GM18867 (cell line): Measurements from ENCODE around the gene MACO1.
"Not testable (repeated sequence)": the region's sequence is repeated elsewhere in the genome, so short reads cannot be mapped to it uniquely, and the experiment has no call there.

ENCODE experiments used
- ATAC-seq: cut with Tn5 transposase; IDR thresholded peaks from one replicate; pipeline ENCODE4 v1.9.1; 2021; ENCODE audit warnings: mild to moderate bottlenecking, moderate library complexity; ENCODE audit not compliant: unreplicated experiment

MACO1 gene

GRCh38 chr1:25420715-25421114 lies 10.0 kb upstream of the MACO1 start, which contains the start of gene RHCE:
Gene RHCE, minus strand, starts transcription at chr1:25420825. Its CDS starts 39 bp downstream, at chr1:25420786.
- ATAC-seq: not testable (repeated sequence)

GRCh38 chr1:25423206-25423605 lies 7.5 kb upstream of the MACO1 start:
- ATAC-seq: not testable (repeated sequence)

DNA sequence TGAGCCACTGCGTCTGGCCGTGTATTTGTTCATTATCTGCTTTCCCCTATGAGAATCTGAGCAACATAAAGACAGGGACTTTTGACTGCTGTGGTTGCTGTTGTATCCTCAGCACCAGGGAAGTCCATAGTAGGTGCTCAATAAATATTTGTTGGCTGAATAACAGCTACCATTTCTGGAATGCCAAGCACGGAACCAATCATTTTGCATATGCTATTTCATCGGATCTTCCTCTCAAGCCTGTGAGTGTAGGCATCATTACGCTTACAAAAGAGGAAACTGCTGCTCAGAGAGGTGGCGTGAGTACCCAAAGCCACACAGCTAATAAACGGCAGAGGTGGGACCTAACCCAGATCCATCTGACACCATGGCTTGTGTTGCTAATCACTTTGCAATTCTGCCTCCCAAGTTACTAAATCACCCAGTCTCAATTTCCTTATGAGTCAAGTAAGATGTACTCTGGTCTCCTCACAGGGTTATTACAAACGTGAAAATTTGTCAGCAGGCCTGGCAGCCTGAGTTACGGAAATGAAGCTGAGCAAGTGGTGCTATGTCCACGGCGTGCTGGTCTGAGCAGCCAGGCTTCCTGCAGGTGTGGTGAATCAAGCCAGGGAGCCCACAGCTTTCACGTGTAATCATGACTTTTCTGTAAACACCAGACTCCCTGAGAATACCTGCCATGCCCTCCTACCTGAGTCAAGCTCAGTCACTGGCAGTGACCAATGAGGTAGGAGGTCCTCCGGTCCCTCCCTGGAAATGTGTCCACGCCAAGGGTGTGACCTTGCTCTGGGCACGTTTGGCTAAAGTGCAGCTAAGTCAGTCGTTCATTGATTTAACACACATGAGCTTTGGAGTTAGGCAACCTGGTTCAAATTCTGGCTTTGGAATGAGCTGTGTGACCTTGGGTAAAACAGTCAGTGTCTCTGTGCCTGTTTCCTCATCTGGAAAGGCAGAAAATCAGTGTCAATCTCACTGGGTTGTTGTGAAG lies 5.3 kb upstream of the MACO1 start:
- ATAC-seq: no peak

DNA sequence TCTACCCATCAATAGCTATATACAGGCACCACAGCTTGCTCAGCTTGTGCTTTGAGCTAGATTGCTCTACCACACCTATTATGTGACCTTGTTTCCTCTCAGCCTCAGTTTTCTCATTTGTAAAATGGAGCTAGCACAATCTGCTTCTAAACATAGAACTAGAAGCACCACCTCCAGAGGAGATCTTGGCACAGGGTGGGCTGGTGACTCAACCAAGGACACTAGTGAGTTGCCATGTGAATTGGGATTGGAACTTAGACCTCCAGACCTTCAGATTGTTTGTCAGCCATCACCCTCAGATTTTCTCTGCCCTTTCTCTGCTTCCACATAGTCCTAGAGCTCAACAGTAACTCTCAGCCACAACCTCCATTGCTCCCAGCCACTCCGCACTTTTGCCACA lies 3.0 kb upstream of the MACO1 start:
- ATAC-seq: no peak

GRCh38 chr1:25428475-25429166 lies 2.1 kb upstream of the MACO1 start:
- no peak for ATAC-seq

GRCh38 chr1:25430967-25431881 lies 527 bp downstream of the MACO1 start:
- ATAC-seq: peak; percentile 28

GRCh38 chr1:25431955-25432719 lies 1.4 kb downstream of the MACO1 start:
- no peak for ATAC-seq

DNA sequence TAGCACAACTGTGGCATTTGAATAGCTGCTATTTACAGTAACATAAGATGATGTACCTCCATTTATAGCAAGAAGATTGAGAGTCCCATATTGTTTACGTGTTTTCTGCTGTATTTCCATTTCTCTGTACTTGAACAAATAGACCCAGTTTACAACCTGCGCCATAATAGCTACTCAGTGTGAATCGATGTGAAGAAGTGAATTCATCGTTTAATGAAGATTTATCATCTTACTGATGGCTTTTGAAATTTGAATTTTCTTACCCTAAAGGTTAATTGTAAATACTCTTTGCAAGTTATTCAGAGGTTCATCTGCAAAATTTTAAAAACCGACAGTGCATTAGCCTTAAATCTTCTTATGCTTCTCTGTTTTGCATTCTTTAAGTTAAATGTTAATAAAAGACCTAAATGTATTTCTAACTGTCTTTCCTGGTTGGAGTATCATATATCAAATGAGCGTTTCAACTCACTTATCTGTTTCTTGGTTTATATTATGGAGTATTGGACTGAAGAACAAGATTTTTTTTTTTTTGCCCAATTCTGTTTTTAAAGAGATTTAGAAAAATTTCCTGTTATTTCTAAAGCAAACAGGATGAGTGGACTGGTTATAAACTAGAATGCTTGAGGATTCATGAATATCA lies 2.2 kb downstream of the MACO1 start:
- no peak for ATAC-seq

GRCh38 chr1:25433389-25434186 lies 2.9 kb downstream of the MACO1 start:
- no peak for ATAC-seq

DNA sequence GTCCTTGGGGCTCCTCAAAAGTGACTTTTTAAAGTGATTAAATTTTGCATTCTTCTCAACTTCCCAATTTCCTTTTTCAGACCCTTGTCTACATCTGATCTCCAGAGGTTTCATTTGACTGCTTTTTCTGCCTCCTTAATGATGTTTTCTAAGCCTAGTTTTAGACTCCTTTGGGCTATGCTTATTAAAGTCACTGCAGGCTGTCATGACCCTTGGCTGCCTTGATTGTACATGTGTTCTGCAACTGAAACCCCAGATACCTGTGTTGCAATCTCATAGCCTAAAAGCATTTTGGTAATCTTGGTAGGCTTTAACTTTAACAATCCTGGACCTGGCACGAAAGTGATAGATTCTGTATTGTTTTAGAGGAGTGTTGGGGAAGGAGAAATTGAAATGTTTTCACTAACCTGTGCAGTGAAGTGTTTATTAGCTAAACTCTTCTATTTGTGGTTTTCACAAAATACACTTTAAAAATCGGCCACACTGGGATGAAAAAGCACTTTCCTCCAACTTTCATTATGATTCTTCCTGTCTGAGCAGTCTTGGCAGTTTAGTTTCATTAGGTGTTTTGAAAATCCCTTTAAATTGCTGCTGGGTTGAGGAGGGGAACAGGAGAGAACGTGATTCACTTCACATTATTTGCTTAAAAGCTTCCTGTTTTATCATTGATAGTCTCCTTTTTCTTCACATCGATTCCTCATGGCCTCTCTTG lies 4.9 kb downstream of the MACO1 start:
- no peak for ATAC-seq

- ATAC-seq: no peak
Observed at GRCh38 chr1:25437672-25438071, 7.0 kb downstream of the MACO1 start.

- no peak for ATAC-seq
Observed at GRCh38 chr1:25439287-25439686, 8.6 kb downstream of the MACO1 start.

DNA sequence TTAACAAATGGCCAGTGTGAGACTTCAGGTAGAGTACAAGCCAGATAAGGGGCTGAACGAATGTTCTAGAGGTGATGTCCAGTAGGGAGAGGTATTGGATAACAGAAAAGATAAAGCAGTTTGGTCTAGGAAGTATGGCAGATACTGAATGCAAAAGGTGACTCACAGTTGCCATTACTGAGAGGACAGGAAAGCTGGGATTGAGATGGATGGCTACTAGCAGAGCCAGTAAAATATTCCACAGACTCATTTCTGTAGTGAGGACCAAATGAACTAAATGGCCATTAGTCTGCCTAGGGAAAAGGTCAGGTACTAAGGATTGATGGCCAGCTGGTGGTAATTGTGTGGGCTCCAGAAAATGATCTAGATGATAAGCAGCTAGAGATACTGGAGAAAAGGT lies 11.5 kb downstream of the MACO1 start:
- no peak for ATAC-seq

- ATAC-seq: no peak
Observed at GRCh38 chr1:25443030-25443699, 12.5 kb downstream of the MACO1 start.

DNA sequence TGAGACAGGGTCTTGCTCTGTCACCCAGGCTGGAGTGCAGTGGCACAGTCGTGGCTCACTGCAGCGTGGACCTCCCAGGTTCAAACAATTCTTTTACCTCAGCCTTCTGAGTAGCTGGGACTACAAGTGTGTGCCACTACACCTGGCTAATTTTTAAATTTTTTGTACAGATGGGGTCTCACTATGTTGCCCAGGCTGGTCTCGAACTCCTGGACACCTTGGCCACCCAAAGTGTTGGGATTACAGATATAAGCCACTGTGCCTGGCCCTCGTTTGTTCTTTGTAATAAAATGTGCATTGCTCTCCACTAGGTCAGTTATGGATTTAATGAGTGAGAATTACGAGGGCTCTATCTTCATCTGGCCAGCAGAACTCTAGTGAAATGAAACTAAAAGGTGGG lies 13.9 kb downstream of the MACO1 start:
- ATAC-seq: not testable (repeated sequence)

DNA sequence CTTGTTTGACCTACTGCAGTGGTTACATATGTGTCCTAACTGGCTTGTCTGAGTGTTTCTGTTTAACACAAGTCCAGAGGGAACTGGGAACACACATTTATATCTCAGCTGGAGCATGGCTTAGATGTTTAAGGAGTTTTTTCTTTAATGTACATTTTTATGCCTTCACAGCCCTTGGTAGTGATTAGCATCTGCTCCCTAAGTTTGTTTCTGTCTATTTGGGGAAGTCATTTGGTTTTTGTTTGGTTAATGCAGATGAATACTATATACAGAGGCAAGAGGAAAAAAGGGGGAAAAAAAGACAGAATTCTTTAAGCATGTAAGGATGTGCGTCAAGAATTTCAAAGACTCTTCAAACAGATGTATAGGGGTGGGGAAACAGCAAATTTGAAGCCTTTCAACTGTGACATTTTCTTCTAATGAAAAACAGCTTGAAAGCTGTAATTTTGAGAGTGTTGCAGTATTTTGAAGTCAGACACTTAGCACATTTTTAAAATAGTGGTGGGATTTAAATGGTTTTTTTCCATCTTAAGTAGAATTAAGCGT lies 15.4 kb downstream of the MACO1 start:
- no peak for ATAC-seq

DNA sequence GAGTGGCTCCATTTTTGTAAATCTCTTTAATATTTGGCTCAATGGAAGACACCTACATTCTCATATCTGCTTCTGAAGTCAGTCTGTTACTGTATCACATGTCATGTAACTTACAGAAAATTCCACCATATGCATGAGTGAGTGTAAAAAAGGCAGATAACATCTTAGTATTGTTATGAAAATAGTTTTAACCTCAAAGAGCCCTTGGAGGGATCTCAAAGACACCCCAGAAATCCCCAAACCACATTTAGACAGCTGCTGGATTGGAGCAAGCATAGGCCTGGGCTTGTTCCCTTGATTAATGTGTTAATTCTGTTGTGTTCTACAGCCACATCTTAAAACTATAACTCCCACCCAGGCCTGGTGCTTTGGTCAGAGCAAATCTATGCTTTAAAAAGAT lies 16.9 kb downstream of the MACO1 start:
- ATAC-seq: peak; percentile 62
